ENCODE measurements around the gene DNAJC7.

DNA sequence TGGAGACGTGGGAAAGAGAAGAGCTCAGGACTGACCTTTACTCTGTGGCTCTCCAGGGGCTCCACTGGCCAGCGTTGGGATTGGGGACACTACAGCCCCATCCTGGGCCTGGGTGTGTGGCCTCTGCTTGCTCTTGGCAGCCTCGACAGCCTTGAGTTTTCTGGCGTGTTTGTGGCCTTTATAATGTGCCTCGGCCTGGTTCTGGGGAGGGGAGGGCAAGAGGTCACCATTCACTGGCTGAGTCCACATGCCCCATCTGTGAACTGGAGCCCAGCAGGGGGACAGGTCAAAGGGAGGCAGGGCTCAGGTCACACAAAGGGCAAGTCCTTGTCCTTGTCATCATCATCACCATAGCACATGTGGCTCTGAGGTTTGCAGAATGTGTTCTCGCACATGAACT lies 14.3 kb upstream of the DNAJC7 start:
- TF ChIP-seq YY1 (IDR thresholded peaks at IDR 0.05; ENCODE audit: low read depth), result no peak
- TF ChIP-seq EP300 (IDR thresholded peaks at IDR 0.05; ENCODE audit: borderline replicate concordance), result no peak
- TF ChIP-seq, protein P1, sequence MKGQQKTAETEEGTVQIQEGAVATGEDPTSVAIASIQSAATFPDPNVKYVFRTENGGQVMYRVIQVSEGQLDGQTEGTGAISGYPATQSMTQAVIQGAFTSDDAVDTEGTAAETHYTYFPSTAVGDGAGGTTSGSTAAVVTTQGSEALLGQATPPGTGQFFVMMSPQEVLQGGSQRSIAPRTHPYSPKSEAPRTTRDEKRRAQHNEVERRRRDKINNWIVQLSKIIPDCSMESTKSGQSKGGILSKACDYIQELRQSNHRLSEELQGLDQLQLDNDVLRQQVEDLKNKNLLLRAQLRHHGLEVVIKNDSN (IDR thresholded peaks at IDR 0.05), result no peak
- TF ChIP-seq ZBTB7A (IDR thresholded peaks at IDR 0.05; ENCODE audit: low read depth), result no peak
- no peak for TF ChIP-seq CREB1 (IDR thresholded peaks at IDR 0.05; ENCODE audit: low read depth)
- TF ChIP-seq RAD21 (IDR thresholded peaks at IDR 0.05; ENCODE audit: low read depth), result no peak
- no peak for TF ChIP-seq TEAD4 (IDR thresholded peaks at IDR 0.05)
- TF ChIP-seq REST (IDR thresholded peaks at IDR 0.05; ENCODE audit: low read depth), result no peak
- no peak for TF ChIP-seq CEBPB (IDR thresholded peaks at IDR 0.05)
- no peak for TF ChIP-seq TAF1 (IDR thresholded peaks at IDR 0.05; ENCODE audit: low read depth)
- no peak for TF ChIP-seq TCF12 (IDR thresholded peaks at IDR 0.05; ENCODE audit: low read depth)
- TF ChIP-seq EGR1 (IDR thresholded peaks at IDR 0.05), result no peak
- TF ChIP-seq NFIC (IDR thresholded peaks at IDR 0.05), result no peak
- TF ChIP-seq FOXM1 (IDR thresholded peaks at IDR 0.05; ENCODE audit: borderline replicate concordance, low read depth), result no peak

Data from Ishikawa (cell line).